Measurements from ENCODE around the gene MAGI2.

Gene MAGI2

DNA sequence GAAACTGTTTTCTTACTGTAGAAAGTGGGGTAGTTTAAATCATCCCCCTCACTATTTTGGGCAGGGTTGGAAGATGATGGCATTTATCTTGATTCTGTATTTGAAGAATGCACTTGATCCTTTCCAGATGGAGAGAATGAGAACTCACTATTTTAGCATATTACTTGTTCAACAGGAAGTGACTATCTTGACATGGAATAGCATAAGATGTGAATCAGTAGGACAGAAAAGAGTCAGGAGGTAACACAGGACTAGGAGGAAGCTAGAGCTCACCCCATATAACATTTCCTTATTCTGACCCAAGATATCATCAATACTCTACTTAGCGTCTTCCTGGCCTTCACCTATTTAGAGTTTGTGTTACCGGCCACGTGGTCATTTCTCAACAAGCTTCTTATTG is 1254.7 kb downstream of the MAGI2 start:
- Histone ChIP-seq H2AFZ (ENCODE audit: low read depth, low read length) (no peak overlapping the region), H3K27me3 (ENCODE audit: insufficient read depth, low read length, poor library complexity) (no peaks in the 10 kb centered on the region), H3K36me3 (ENCODE audit: insufficient read depth, low read length) (no peaks in the 10 kb centered on the region), H3K9me3 (ENCODE audit: insufficient read depth, low read length, severe bottlenecking) (no peaks in the 10 kb centered on the region), H3K79me2 (ENCODE audit: insufficient read depth, low read length) (no peaks in the 10 kb centered on the region), H3K4me3 (ENCODE audit: low read depth in 1 of 2, low read length in 2 of 2) (no peak overlapping the region), H3K4me2 (ENCODE audit: insufficient read depth, low read length) (no peak overlapping the region), H4K20me1 (ENCODE audit: insufficient read depth, low read length) (no peaks in the 10 kb centered on the region), H3K4me1 (ENCODE audit: insufficient read depth, low read length) (no peaks in the 10 kb centered on the region), H3K9ac (ENCODE audit: low read depth, low read length) (no peak overlapping the region), H3K27ac (ENCODE audit: low read length) (no peak overlapping the region)
- no peak for TF ChIP-seq EZH2 (IDR thresholded peaks at IDR 0.05; ENCODE audit: borderline replicate concordance, low read depth, low read length, severe bottlenecking)
- TF ChIP-seq, protein P1, sequence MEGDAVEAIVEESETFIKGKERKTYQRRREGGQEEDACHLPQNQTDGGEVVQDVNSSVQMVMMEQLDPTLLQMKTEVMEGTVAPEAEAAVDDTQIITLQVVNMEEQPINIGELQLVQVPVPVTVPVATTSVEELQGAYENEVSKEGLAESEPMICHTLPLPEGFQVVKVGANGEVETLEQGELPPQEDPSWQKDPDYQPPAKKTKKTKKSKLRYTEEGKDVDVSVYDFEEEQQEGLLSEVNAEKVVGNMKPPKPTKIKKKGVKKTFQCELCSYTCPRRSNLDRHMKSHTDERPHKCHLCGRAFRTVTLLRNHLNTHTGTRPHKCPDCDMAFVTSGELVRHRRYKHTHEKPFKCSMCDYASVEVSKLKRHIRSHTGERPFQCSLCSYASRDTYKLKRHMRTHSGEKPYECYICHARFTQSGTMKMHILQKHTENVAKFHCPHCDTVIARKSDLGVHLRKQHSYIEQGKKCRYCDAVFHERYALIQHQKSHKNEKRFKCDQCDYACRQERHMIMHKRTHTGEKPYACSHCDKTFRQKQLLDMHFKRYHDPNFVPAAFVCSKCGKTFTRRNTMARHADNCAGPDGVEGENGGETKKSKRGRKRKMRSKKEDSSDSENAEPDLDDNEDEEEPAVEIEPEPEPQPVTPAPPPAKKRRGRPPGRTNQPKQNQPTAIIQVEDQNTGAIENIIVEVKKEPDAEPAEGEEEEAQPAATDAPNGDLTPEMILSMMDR (IDR thresholded peaks at IDR 0.05; ENCODE audit: borderline replicate concordance, extremely low read depth, low read length, poor library complexity, severe bottlenecking) = no peak
- DNase-seq = no peak
- ATAC-seq (ENCODE audit: insufficient read depth, low read depth) = no peak

DNA sequence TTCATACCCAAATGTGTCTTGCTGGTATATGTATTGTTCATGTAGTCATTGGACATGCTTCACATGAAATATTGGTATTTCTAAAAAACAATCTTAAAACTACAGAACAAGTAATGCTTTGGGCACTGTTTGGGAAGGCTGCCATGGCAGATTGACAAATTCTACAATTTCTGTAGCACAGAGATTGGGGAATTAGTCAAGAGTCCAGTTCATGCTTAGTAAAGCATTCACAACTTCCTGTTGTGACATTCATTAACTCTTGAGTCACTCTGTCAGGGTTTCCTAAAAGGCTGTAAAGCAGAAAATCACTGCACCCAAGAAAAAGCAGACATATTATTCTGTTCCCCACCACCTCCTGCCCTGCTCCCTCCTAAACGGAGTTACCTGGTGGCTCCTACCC is 1256.0 kb downstream of the MAGI2 start:
- no peaks in the 10 kb centered on the region for H3K79me2 ChIP-seq (ENCODE audit: insufficient read depth, low read length)
- no peaks in the 10 kb centered on the region for H3K9me3 ChIP-seq (ENCODE audit: insufficient read depth, low read length, severe bottlenecking)
- H3K36me3 ChIP-seq (ENCODE audit: insufficient read depth, low read length) = no peaks in the 10 kb centered on the region
- no peak overlapping the region for H2AFZ ChIP-seq (ENCODE audit: low read depth, low read length)
- no peak overlapping the region for H3K4me2 ChIP-seq (ENCODE audit: insufficient read depth, low read length)
- no peak for DNase-seq
- H3K4me3 ChIP-seq (ENCODE audit: low read depth in 1 of 2, low read length in 2 of 2) = no peak overlapping the region
- no peak overlapping the region for H3K27ac ChIP-seq (ENCODE audit: low read length)
- no peak overlapping the region for H3K9ac ChIP-seq (ENCODE audit: low read depth, low read length)
- TF ChIP-seq, protein P1 (IDR thresholded peaks at IDR 0.05; ENCODE audit: borderline replicate concordance, extremely low read depth, low read length, poor library complexity, severe bottlenecking) = no peak
- TF ChIP-seq EZH2 (IDR thresholded peaks at IDR 0.05; ENCODE audit: borderline replicate concordance, low read depth, low read length, severe bottlenecking) = no peak
- no peaks in the 10 kb centered on the region for H3K4me1 ChIP-seq (ENCODE audit: insufficient read depth, low read length)
- no peaks in the 10 kb centered on the region for H4K20me1 ChIP-seq (ENCODE audit: insufficient read depth, low read length)
- H3K27me3 ChIP-seq (ENCODE audit: insufficient read depth, low read length, poor library complexity) = no peaks in the 10 kb centered on the region
- ATAC-seq (ENCODE audit: insufficient read depth, low read depth) = no peak

DNA sequence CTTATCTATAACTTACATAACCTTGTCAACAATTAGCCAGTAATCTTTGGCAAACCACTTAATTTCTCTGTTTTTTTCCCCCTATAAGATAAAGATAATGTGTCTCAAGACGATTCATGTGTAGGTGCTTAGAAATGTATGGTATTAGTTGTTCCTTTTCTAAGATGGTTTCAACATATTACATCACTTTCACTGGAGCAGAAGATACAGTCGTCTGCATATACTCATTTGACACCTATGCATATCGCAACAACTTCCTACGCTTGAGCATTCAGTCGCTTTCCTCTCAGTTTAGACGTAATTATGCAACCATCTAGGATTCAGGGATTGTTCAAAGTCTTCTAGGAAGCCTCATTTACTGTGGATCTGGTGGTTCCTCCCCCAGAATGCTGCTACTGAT is 1258.2 kb downstream of the MAGI2 start:
- Histone ChIP-seq H2AFZ (ENCODE audit: low read depth, low read length) (no peak overlapping the region), H4K20me1 (ENCODE audit: insufficient read depth, low read length) (no peaks in the 10 kb centered on the region), H3K79me2 (ENCODE audit: insufficient read depth, low read length) (no peaks in the 10 kb centered on the region), H3K4me1 (ENCODE audit: insufficient read depth, low read length) (no peaks in the 10 kb centered on the region), H3K9me3 (ENCODE audit: insufficient read depth, low read length, severe bottlenecking) (no peaks in the 10 kb centered on the region), H3K27ac (ENCODE audit: low read length) (no peak overlapping the region), H3K36me3 (ENCODE audit: insufficient read depth, low read length) (no peaks in the 10 kb centered on the region), H3K4me3 (ENCODE audit: low read depth in 1 of 2, low read length in 2 of 2) (no peak overlapping the region), H3K27me3 (ENCODE audit: insufficient read depth, low read length, poor library complexity) (peaks cover 3% of the 10 kb centered on the region), H3K9ac (ENCODE audit: low read depth, low read length) (no peak overlapping the region), H3K4me2 (ENCODE audit: insufficient read depth, low read length) (no peak overlapping the region)
- no peak for TF ChIP-seq EZH2 (IDR thresholded peaks at IDR 0.05; ENCODE audit: borderline replicate concordance, low read depth, low read length, severe bottlenecking)
- TF ChIP-seq, protein P1 (IDR thresholded peaks at IDR 0.05; ENCODE audit: borderline replicate concordance, extremely low read depth, low read length, poor library complexity, severe bottlenecking) = no peak
- no peak for DNase-seq
- ATAC-seq (ENCODE audit: insufficient read depth, low read depth) = no peak

DNA sequence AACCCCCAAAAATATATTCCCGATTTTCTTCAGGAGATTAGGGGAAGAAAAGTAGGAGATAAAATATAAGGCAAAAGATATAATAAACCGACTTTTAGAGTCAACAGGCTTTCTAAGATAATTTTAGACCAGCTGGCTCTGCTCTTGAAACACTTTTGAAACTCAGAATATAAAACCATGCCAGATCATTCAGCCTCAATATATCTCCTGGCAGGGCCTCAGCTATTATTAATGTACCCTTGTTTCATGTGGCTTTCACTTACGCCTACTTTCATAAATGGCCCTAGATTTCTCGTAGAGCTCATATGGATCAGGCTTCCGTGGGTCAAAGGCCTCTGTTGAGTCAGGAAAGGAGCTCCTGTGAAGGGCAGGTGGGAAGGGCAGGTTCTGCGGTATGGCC is 1258.9 kb downstream of the MAGI2 start:
- Histone ChIP-seq H3K79me2 (ENCODE audit: insufficient read depth, low read length) (no peaks in the 10 kb centered on the region), H3K4me2 (ENCODE audit: insufficient read depth, low read length) (no peak overlapping the region), H3K4me3 (ENCODE audit: low read depth in 1 of 2, low read length in 2 of 2) (no peak overlapping the region), H3K36me3 (ENCODE audit: insufficient read depth, low read length) (no peaks in the 10 kb centered on the region), H3K27ac (ENCODE audit: low read length) (no peak overlapping the region), H3K9me3 (ENCODE audit: insufficient read depth, low read length, severe bottlenecking) (no peaks in the 10 kb centered on the region), H3K4me1 (ENCODE audit: insufficient read depth, low read length) (no peaks in the 10 kb centered on the region), H3K9ac (ENCODE audit: low read depth, low read length) (no peak overlapping the region), H4K20me1 (ENCODE audit: insufficient read depth, low read length) (no peaks in the 10 kb centered on the region), H2AFZ (ENCODE audit: low read depth, low read length) (no peak overlapping the region), H3K27me3 (ENCODE audit: insufficient read depth, low read length, poor library complexity) (peaks cover 3% of the 10 kb centered on the region)
- TF ChIP-seq, protein P1 (IDR thresholded peaks at IDR 0.05; ENCODE audit: borderline replicate concordance, extremely low read depth, low read length, poor library complexity, severe bottlenecking) = no peak
- TF ChIP-seq EZH2 (IDR thresholded peaks at IDR 0.05; ENCODE audit: borderline replicate concordance, low read depth, low read length, severe bottlenecking) = no peak
- no peak for ATAC-seq (ENCODE audit: insufficient read depth, low read depth)
- DNase-seq = no peak

All from DND-41 (cell line).